NCI-H1092 treated with DMSO at 0.1 percent for 48 hours (cell line): Measurements from ENCODE around the gene AP1G2.
"Not testable (repeated sequence)": the region's sequence is repeated elsewhere in the genome, so short reads cannot be mapped to it uniquely, and the experiment has no call there.

ENCODE experiments used
- DNase-seq: peaks from one replicate; lab custom pipeline; 2025; lab: John Stamatoyannopoulos, UW

The AP1G2 gene

GRCh38 chr14:23594191-23594590 is 26.6 kb upstream of the AP1G2 start:
- DNase-seq: not testable (repeated sequence)

- no peak for DNase-seq
Measured at GRCh38 chr14:23590198-23590597, 22.6 kb upstream of the AP1G2 start.

GRCh38 chr14:23589606-23590005 is 22.0 kb upstream of the AP1G2 start:
- DNase-seq: no peak

- peak; percentile 92 for DNase-seq
Measured at GRCh38 chr14:23588884-23589598, 21.4 kb upstream of the AP1G2 start.

- not testable (repeated sequence) for DNase-seq
Measured at GRCh38 chr14:23584527-23585203, 17.1 kb upstream of the AP1G2 start.

GRCh38 chr14:23583761-23584526 is 16.4 kb upstream of the AP1G2 start:
- DNase-seq: not testable (repeated sequence)

- no peak for DNase-seq
Measured at GRCh38 chr14:23582906-23583760, 15.5 kb upstream of the AP1G2 start.

- DNase-seq: no peak
Measured at GRCh38 chr14:23580948-23581281, 13.3 kb upstream of the AP1G2 start.

- DNase-seq: no peak
Measured at GRCh38 chr14:23580152-23580926, 12.7 kb upstream of the AP1G2 start.

GRCh38 chr14:23579739-23580138 is 12.1 kb upstream of the AP1G2 start:
- DNase-seq: no peak

- DNase-seq: no peak
Measured at GRCh38 chr14:23579311-23579630, 11.7 kb upstream of the AP1G2 start.

GRCh38 chr14:23578560-23579310 is 11.1 kb upstream of the AP1G2 start, which contains the start of gene JPH4:
Gene JPH4, minus strand, starts transcription at chr14:23578790. Its CDS starts 1,337 bp downstream, at chr14:23577453.
- DNase-seq: peak; percentile 41

- no peak for DNase-seq
Measured at GRCh38 chr14:23577710-23578392, 10.3 kb upstream of the AP1G2 start.

GRCh38 chr14:23577004-23577681 is 9.6 kb upstream of the AP1G2 start:
- peak; percentile 11 for DNase-seq

GRCh38 chr14:23573384-23574015 is 5.9 kb upstream of the AP1G2 start:
- DNase-seq: no peak

- DNase-seq: no peak
Measured at GRCh38 chr14:23572836-23573235, 5.2 kb upstream of the AP1G2 start.

- DNase-seq: no peak
Measured at GRCh38 chr14:23572524-23572828, 4.9 kb upstream of the AP1G2 start.

- no peak for DNase-seq
Measured at GRCh38 chr14:23571701-23572523, 4.3 kb upstream of the AP1G2 start.
